ENCODE data around the gene TMEM134.

TMEM134 gene

DNA sequence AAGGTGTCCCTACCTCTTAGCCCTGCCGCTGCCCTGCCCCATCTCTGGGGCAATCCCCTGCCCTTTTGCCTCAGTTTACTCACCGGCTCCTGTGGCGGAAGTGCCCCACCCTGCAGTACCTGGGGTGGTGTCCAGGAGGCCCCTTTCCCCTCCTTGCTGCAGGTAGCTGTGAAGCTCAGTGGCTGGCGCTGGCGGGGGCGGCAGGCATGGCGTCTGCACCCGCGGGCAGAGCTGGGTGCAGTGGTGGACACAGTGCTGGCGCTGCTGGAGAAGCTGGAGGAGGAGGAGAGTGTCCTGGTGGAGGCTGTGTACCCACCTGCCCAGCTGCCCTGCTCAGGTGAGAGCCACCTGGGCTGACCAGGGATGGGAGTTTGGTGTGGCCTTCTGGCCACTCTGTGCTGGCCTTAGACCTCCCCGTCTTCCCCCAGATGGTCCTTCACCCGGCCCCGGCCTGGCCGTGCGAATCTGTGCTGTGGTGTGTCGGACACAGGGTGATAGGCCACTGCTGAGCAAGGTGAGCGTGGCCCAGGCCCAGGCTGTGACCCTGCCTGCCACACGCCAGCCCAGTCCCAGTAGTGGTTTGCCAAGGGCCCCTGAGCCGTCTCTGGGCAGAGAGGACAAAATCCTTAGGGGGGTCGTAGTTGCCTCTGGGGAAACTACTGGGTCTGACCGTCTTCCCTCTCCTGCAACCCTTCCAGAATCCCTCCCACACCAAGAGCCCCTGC lies 49.6 kb downstream of the TMEM134 start:
- DNase-seq: peak; percentile 57

DNA sequence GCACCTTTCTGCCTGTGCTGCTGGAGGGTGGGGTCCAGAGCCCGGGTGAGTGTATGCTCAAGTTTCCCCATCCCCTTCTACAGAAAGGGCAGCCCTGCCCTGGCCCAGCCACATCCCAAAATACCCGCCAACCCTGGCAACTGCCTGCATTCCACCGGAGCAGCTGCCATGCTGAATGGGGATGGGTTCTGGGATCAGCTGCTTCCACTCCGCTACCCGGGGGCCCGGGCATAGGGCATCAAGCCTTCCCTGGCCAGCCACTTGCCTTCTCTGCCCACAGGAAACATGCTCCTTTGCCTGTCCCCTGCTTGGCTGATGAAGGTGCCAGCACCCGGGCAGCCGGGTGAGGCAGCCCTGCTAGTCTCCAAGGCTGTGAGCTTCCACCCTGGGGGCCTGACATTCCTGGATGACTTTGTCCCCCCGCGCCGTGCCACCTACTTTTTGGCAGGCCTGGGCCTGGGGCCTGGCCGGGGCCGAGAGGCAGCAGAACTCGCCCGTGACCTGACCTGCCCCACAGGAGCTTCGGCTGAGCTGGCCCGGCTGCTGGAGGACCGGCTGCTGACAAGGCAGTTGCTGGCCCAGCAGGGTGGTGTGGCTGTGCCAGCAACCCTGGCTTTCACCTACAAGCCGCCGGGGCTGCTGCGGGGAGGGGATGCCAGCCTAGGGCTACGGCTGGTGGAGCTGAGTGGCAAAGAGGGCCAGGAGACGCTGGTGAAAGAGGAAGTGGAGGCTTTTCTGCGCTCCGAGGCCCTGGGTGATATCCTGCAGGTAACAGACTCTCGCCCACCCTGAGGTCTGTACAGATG lies 50.4 kb downstream of the TMEM134 start:
- DNase-seq: peak; percentile 98

DNA sequence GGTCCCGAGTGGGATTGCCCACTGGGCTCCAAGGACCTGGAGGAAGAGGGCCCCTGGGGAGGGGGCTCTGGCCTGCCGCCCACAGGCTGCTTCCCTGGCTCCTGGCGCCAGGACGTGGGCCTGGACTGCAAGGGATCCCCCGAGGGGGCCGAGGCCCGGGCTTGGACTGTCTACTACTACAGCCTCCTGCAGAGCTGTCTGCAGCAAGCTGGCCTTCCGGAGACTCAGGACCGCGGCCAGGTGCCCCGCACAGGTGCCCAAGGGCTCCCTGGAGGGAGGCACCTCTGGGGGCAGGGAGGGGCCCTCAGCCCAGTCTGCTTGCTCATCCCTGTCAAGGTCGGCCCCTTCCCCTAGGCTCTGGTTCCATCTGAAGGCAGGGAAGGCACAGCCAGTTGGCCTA lies 51.6 kb downstream of the TMEM134 start:
- no peak for DNase-seq

DNA sequence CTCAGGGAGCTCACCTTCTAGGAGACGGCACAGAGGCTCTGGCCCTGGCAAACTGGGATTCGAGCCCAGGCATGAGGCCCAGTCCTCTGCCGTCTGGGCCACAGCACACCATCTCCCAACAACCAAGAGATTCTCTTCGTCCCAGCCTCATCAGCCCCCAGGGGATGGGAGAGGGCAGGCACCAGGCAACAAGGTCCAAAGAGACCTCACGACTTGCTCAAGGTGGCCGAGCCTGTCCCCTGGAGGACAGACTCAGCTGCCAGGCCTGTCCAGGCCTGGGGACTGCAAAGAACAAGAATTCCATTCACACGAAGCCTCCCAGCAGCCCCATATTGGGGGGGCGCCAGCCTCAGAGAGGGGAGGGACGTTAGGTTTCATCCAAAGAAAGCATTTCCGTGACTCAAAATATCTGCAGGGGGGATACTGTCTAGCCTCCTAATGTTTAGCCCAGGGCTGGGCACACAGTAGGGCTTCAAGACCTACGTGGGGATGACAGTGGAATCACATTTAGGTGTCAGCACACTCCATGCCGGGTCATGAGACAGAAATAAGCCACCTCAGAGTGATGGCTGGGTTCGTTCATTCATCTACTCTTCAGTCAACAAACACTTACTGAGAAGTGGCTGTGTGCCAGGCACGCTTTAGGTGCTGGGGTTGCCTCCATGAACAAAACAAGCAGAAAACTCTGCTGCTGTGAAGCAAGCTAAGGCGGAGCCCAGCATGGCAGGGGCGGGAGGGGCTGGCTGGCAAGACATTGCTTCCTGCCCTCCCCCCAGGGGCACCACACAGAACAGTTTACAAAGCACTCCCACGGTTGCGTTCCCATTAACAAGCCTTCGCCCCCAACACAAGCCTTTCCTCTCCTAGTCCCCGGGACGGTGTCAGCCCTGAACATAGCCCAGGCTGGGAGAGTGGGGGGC lies 52.4 kb downstream of the TMEM134 start:
- peak; percentile 66 for DNase-seq

DNA sequence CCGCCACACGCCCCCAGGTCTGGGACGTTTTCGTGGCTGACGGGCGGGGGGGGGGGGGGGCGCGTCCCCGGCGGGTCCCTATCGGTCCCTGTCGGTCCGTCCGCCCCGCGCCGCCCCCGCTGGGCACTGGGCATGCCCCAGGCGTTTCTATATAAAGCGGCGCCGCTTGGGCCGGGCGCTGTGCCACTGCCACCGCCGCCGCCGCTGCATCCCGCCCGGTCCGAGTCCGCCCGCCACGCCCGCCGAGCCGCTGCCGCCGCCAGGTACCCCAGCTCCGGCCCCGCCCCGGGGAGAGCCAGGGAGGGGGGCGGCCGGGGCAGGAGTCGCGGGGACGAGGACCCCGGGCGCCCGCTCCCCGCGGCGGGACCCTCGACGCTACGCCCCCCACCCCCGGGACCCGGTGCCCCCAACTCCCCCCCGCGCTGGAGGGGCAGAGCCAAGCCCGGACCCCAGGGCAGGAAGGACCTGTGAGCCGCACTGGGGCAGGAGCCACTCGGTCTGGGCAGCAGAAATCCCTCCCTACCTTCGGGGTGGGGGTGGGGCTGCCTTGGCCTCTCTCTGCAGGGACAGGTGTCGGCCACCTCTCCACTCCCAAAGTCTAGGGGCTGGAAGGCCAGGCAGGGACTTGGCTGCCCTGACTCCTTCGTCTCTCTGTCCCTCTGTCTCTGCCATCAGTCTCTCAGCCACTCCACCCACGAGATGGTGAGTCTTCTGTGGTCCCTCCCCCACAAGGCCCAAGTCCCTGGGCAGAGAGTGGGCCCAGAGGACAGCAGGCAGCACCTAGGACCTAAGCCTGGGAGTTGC lies 53.3 kb downstream of the TMEM134 start, which contains the start of gene CARNS1:
Gene CARNS1 (plus strand): TSS at position 178 of the 804 bp plus-strand sequence. CDS start 522 bp downstream, at position 700.
- peak; percentile 39 for DNase-seq

DNA sequence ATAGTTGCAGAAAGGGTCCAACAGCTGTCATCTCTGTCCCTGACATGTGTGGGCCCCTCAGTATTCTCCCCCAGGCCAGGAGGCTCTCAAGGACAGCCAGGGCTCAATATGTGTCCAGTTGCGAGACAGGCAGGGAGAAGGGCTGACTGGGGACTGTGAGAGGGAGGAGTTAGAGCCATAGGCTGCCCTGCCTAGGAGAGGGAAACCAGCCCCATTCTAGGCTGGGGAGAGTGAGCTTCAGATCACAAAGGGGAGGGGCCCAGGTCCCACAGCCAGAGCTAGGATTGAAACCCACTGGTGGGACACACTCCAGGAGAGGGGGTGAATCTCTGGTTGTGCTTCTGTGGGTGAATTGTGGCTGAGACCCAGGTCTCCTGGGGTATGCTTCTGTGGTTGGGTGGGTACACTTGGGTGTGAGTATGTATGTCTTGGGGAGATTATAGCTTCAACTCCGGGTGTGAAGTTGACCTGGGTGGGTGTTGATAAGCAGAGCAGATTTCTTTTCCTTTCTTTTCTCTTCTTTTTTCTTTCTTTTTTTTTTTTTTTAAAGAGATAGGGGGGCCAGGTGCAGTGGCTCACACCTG lies 55.7 kb downstream of the TMEM134 start:
- no peak for DNase-seq

DNA sequence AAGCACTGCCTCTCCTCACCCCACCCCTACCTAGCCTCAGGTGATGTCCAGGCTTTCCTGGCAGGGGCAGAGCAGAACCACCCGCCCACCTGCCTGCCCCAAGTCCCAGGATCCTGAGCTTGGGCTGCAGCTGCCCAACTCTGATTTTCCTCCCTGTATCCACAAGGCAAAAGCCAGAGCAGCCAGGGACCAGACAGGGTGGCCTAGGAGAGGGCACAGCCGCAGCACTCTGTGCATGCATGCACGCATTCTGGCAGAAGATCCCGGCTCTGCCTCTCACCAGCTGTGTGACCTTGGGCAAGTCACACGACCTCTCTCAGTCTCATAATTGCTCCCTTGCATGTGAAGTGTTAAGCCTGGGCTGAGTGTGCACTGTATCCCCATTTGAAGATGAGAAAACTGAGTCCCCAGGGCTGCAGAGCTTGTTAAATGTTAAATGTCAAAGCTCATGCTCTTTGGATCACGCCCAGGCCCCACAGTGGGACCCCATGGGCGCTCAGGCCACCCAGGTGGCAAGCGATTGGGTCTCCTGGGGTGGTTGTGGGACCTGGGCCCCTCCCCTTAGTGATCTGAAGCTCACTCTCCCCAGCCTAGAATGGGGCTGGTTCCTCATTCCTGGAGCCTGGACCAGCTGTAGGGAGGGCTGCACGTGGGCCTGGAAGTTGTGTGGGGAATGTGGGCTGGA lies 56.4 kb downstream of the TMEM134 start:
- no peak for DNase-seq

DNA sequence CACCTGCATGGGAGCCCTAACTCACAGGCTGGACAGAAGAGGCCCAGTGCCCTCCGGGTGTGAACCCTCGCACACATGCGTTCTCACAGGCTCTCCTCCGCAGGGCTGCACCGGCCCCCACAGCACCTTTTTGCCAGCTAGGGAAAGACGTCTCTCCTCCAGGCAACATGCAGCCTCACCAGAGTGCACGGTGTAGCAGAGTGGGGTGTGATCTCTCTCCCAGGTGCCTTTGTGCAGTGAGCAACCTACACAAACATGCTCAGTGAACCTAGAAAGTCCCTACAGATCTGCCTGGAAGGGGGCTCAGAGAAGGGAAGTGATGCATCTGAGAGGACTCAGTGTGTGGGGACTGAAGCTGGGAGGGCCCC lies 57.3 kb downstream of the TMEM134 start:
- no peak for DNase-seq
